ENCODE results near the gene GALNT18. TPM values are rescaled to one million over a fixed set of nuclear protein-coding genes. Genes with fewer than 3 reads are reported as not detected.

The GALNT18 gene
- total RNA-seq, 2 donors from 2014 or later = 2.4 to 2.5 TPM

DNA sequence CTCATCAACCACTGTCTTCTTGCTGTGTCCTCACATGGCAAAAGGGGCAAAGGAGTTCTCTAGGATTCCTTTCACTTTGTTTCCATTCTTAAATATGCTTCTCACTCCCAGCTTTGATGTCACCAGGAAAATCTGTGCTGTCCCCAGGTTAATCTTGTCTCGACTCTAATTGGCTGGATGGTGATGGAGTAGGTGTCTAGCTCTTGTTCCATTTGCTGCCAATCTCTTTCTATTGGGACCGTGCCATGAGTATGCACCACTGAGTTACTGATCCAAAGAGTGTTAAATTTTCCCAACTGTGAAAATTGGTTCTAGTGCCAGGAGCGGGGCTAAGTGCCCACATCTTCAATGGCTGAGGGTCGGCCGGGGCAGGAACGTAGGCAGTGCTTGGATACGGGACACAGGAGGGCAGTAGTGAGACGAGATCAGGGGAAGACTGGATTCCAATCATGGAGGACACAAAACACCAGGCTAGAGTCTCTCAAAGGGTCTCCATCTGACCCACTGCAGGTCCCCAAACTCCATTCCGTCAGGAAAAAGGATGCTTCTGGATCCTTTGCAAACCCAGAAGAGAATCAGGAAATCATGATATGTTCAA lies 221.1 kb downstream of the GALNT18 start:
- no peak for ATAC-seq (replicated peaks in 1 of 2)
- DNase-seq = peak in 1 of 2 donors; percentile 3
- H3K4me1 Mint-ChIP-seq (ENCODE audit: low read depth) = no peaks in the 10 kb centered on the region
- H3K36me3 Mint-ChIP-seq (ENCODE audit: insufficient read depth in 2 of 2) = no peaks in the 10 kb centered on the region
- no peak overlapping the region for H3K27ac Mint-ChIP-seq
- H3K9me3 Mint-ChIP-seq = no peaks in the 10 kb centered on the region
- peaks cover 12% of the 10 kb centered on the region for H3K27me3 Mint-ChIP-seq (ENCODE audit: low read depth)
- H3K4me3 Mint-ChIP-seq = no peak overlapping the region

DNA sequence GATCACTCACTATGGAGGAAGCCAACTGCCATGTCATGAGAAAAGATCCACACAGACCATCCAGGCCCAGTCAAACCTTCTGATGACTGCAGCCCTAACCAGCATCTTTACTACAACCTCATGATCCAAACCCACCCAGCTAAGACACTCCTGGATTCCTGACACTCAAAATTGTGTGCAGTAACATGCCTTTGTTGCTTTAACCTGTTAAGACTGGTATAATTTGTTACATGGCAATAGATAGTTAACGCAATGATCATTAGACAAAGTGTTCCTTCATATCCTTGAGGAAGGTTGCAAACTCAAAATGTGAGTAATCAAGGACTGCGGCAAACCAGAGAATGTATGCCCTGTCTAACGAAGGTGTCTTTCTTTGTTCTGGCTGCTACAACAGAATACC lies 221.7 kb downstream of the GALNT18 start:
- Mint-ChIP-seq H3K4me1 (ENCODE audit: low read depth) (no peaks in the 10 kb centered on the region), H3K9me3 (no peaks in the 10 kb centered on the region), H3K36me3 (ENCODE audit: insufficient read depth in 2 of 2) (no peaks in the 10 kb centered on the region), H3K27ac (no peak overlapping the region), H3K27me3 (ENCODE audit: low read depth) (peaks cover 9% of the 10 kb centered on the region), H3K4me3 (no peak overlapping the region)
- DNase-seq (no peak), ATAC-seq (replicated peaks in 1 of 2) (no peak)

DNA sequence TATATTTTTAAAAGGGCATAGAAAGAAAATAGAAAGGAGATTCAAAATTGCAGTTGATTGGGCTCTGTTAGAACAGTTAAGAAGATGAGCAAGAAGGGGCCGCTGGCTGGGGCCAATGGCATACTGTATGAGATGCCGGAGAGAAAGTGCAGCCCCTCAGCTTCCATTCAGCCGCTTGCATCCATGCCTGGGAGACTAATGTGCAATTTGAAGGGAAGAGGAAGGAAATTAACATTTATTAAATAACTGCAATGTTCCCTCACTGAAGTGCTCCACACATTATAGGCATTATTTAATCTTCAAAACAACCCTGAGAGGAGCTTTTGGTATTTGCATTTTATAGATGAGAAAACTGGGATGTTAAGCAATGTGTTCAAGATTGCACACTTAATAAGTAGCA lies 224.0 kb downstream of the GALNT18 start:
- DNase-seq = no peak

DNA sequence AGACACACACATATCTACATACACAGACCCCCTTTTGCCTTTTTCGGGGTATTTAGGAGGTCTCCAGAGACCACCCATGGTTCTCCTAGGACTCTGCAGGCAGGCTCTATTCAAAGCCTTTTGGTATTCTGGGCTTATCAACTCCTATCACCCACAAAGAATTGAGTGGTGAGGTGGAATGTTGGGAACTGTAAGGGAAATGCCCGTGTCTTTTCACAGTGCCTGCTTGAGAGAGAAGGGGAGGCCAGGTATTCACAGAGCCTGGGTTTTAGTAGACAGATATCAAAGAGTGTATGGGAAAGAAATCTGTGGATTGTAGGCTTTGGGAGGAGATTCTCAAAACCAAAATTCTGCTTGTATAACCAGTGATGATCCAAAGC lies 224.8 kb downstream of the GALNT18 start:
- Mint-ChIP-seq H3K36me3 (ENCODE audit: insufficient read depth in 2 of 2) (no peaks in the 10 kb centered on the region), H3K9me3 (no peaks in the 10 kb centered on the region), H3K4me3 (no peak overlapping the region), H3K27ac (no peak overlapping the region), H3K4me1 (ENCODE audit: low read depth) (no peaks in the 10 kb centered on the region), H3K27me3 (ENCODE audit: low read depth) (no peaks in the 10 kb centered on the region)
- ATAC-seq (replicated peaks in 1 of 2) (no peak), DNase-seq (no peak)

More for the DNA sequence above, 224.0 kb downstream of the GALNT18 start:
- Mint-ChIP-seq H3K4me1 (ENCODE audit: low read depth) (no peaks in the 10 kb centered on the region), H3K27me3 (ENCODE audit: low read depth) (no peaks in the 10 kb centered on the region), H3K9me3 (no peaks in the 10 kb centered on the region), H3K4me3 (no peak overlapping the region), H3K36me3 (ENCODE audit: insufficient read depth in 2 of 2) (no peaks in the 10 kb centered on the region), H3K27ac (no peak overlapping the region)
- ATAC-seq (replicated peaks in 1 of 2) = no peak

DNA sequence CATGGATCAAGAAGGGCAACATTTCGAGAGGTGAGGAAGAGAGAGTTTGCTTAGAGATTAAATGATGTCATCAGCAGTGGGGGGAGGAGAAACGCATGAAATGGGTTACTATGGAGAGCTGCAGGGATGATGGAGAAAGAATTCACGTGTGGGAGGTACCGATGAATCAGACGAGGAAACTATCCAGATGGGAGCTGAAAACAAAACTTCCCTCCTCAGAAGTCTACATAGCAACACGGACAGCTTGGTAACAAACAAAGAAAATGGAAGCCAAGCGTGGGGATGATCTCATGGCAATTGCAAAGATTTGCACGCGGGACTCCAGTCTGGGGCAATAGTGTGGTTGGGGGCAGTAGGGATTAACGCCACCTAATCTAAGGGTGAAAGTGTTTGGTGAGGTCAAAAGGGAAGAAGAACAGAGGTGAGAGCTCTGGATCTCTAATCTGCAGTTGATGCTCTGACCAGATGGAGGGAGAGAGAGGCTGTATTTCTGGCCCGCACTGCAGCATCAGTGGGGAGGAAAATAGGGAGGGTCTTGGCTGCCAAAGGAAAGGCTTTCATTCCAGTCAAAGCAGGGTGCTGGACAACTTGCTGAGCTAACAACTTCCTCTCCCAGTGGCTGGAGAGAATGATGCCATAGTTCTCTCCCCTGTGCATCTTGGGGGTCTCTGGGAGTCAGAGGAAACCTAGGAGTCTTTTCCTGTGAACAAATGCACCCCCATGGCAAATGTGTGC lies 225.3 kb downstream of the GALNT18 start:
- DNase-seq = no peak
- Mint-ChIP-seq H3K36me3 (ENCODE audit: insufficient read depth in 2 of 2) (no peaks in the 10 kb centered on the region), H3K27ac (no peak overlapping the region), H3K9me3 (no peaks in the 10 kb centered on the region), H3K27me3 (ENCODE audit: low read depth) (no peaks in the 10 kb centered on the region), H3K4me1 (ENCODE audit: low read depth) (no peaks in the 10 kb centered on the region), H3K4me3 (no peak overlapping the region)
- no peak for ATAC-seq (replicated peaks in 1 of 2)

DNA sequence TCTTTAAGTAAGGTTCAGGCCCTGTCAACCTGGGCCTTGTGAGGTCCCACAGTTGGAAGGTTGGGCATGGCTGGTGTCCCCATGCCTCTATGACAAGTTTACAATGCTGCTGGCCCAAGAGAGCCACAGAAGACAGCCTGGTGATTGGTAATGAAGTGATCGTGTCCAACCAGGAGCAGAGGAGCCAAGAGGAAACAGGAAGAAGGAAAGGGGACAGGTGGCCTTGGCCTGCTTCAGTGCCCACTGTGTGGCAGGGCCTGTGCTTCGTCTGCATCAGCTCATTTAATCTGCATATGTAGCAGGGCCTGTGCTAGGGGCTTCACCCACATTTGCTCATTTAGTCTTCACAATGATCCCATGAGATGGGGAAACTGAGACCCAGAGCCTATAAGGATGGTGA lies 226.7 kb downstream of the GALNT18 start:
- no peak for ATAC-seq (replicated peaks in 1 of 2)
- no peaks in the 10 kb centered on the region for H3K4me1 Mint-ChIP-seq (ENCODE audit: low read depth)
- H3K27me3 Mint-ChIP-seq (ENCODE audit: low read depth) = no peaks in the 10 kb centered on the region

DNA sequence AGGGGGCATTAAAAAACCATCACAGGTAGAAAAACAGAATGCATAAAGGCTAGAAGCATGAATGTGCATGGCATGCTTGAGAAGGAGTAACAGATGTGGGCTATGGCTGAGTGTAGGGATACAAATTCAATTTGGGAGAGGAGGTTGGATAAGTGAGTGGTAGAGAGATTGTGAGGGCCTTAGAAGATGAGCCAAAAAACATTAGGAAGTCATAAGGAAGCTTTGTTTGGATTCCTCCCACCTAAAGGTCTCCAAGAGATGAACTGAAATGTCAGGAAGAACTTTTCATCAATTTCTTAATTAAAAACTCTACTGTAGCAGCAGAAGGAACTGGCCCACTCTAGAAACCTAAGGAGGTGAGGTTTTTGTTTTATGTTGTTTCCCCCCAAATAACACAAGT lies 227.6 kb downstream of the GALNT18 start:
- Mint-ChIP-seq H3K27me3 (ENCODE audit: low read depth) (no peaks in the 10 kb centered on the region), H3K36me3 (ENCODE audit: insufficient read depth in 2 of 2) (no peaks in the 10 kb centered on the region), H3K9me3 (no peaks in the 10 kb centered on the region), H3K4me3 (no peak overlapping the region), H3K27ac (no peak overlapping the region), H3K4me1 (ENCODE audit: low read depth) (no peaks in the 10 kb centered on the region)
- ATAC-seq (replicated peaks in 1 of 2) (no peak), DNase-seq (no peak)

More for the DNA sequence above, 226.7 kb downstream of the GALNT18 start:
- Mint-ChIP-seq H3K36me3 (ENCODE audit: insufficient read depth in 2 of 2) (no peaks in the 10 kb centered on the region), H3K4me3 (no peak overlapping the region), H3K27ac (no peak overlapping the region), H3K9me3 (no peaks in the 10 kb centered on the region)
- DNase-seq = no peak

DNA sequence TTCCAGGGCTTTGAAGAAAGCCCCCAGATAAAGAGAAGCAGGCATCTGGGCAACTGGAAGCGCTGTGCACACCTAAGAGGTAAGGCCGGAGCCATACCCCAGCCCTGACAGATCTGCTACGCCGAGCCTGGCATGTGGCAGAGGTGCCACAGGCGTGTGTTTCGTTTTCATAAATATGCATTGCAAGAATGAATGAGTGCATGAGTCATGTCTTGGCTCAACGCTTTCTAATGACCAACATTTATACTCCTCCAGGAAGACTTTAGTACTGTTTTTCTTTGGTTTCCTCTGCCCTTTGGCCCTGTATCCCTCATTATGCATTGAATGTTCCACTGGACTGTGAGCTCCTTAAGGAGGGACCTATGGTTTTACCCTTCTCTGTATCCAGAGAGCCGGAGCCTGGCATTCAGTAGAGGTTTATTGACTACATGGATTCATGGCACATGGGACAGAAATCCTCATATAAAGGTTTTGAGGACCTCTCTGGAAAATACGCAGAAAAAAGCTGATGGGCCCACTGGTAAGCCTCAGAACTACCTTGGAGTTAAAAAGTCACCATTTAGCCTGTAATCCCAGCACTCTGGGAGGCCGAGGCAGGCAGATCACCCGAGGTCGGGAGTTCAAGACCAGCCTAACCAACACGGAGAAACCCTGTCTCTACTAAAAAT lies 229.9 kb downstream of the GALNT18 start:
- Mint-ChIP-seq H3K4me1 (ENCODE audit: low read depth) (no peaks in the 10 kb centered on the region), H3K27me3 (ENCODE audit: low read depth) (no peaks in the 10 kb centered on the region), H3K9me3 (no peaks in the 10 kb centered on the region), H3K36me3 (ENCODE audit: insufficient read depth in 2 of 2) (no peaks in the 10 kb centered on the region), H3K4me3 (no peak overlapping the region), H3K27ac (no peak overlapping the region)
- ATAC-seq (replicated peaks in 1 of 2) = no peak
- no peak for DNase-seq

DNA sequence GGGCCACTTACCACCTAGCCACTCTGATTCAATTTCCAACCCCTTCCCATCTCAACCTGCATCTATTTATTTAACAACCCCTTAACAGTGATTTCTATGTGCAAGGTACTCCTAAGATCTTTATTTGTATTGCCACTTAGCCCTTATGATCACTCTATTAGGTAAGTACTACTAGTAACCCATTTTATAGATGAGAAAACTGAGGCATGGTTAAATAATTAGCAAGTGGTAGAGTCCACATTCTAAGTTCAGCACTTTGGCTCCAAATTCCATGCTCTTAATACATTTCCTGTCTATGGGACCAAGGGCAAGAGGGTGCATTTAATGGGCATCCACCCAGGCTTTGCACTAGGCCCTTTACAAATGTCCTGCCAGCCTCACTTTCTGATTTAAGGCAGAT lies 230.6 kb downstream of the GALNT18 start:
- Mint-ChIP-seq H3K4me1 (ENCODE audit: low read depth) (no peaks in the 10 kb centered on the region), H3K9me3 (no peaks in the 10 kb centered on the region), H3K27ac (no peak overlapping the region), H3K4me3 (no peak overlapping the region), H3K36me3 (ENCODE audit: insufficient read depth in 2 of 2) (no peaks in the 10 kb centered on the region), H3K27me3 (ENCODE audit: low read depth) (no peaks in the 10 kb centered on the region)
- ATAC-seq (replicated peaks in 1 of 2) = no peak
- no peak for DNase-seq

DNA sequence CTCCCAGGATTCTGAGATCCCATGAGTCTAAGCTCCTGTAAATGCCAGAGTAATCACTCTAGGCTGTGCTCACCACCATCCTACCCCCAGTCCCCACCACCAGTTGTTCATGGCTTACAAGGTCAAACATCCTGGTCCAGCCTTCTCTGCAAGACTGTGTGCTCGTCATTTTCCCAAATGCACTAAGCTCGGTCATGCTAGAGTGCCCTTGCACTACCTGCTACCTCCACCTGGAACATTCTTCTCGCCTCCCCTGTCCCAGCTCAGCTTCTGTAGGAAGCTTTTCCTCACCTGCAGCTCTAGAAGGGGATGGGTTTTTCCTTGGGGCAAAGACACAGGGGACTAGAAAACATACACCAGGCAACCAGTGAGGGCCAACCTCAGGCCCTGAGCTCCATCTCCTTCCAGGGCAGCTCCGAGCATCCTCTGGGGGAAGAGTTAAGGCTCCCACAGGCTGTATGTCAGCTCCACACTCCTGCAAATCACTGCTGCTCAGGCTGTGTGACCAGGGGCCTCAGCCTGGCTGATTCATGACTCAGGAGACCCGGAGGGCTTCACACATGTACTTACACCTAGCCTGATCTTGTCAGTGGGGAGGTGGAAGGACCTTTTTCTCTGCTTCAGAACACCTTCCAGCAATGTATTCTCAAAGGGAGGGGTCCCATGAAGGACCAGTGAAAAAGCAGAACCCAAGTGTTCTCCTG lies 231.6 kb downstream of the GALNT18 start:
- ATAC-seq (replicated peaks in 1 of 2) (no peak), DNase-seq (no peak)
- Mint-ChIP-seq H3K4me3 (no peak overlapping the region), H3K4me1 (ENCODE audit: low read depth) (no peaks in the 10 kb centered on the region), H3K9me3 (no peaks in the 10 kb centered on the region), H3K27ac (no peak overlapping the region), H3K36me3 (ENCODE audit: insufficient read depth in 2 of 2) (no peaks in the 10 kb centered on the region), H3K27me3 (ENCODE audit: low read depth) (no peaks in the 10 kb centered on the region)

DNA sequence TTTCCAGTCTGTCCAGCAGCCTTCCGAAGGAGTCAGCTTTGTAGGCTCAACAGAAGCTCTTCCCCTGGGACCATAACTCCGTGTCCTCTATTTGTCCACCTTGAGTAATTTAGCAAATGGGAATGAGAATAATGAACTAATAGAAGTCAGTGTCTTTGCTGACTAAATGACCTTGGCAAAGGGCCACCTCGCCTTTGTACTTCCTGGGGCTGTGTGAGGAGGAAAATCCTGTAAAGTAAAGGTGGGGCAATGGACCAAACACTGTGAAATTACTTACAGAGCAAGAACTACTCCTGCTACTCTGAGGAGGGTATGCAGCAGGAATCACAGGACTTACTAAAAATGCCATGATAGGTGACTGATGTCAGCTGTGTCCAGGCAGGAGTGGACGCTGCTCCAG lies 232.6 kb downstream of the GALNT18 start:
- no peaks in the 10 kb centered on the region for H3K27me3 Mint-ChIP-seq (ENCODE audit: low read depth)
- no peaks in the 10 kb centered on the region for H3K36me3 Mint-ChIP-seq (ENCODE audit: insufficient read depth in 2 of 2)
- no peak overlapping the region for H3K4me3 Mint-ChIP-seq
- H3K9me3 Mint-ChIP-seq = no peaks in the 10 kb centered on the region
- H3K27ac Mint-ChIP-seq = no peak overlapping the region
- no peak for ATAC-seq (replicated peaks in 1 of 2)
- no peaks in the 10 kb centered on the region for H3K4me1 Mint-ChIP-seq (ENCODE audit: low read depth)
- DNase-seq = no peak

DNA sequence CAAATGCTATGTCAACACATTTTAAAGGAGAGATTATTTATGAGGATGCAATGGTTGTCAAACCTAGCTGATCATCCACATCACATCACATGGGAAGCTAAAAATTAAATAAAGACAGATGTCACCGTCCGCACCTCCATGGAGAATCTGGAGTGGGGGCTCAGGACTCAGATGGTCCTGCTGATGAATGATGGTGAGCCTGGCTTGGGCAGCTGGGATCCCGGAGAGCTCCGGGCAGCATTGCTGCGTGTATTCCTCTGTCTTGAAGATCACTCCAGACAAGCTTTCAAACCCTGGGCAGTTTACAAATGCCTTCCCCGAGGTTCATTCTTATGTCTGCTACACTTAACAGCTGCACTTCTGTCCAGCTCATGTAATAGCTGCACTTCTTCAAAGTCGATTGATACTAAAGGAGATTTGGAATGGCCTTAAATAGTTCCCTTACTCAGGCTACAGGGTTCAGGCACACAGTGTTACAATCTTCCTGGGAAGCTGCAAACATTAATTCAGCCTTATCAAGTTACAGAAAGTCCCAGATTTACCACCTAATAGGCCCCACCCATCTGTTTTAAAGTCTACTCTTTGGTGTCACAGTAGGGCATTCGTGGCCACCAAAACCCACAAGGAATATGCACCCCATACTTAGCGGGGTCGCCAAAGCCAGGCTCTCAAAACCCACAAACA lies 234.0 kb downstream of the GALNT18 start:
- H3K36me3 Mint-ChIP-seq (ENCODE audit: insufficient read depth in 2 of 2) = no peaks in the 10 kb centered on the region
- ATAC-seq (replicated peaks in 1 of 2) = no peak

DNA sequence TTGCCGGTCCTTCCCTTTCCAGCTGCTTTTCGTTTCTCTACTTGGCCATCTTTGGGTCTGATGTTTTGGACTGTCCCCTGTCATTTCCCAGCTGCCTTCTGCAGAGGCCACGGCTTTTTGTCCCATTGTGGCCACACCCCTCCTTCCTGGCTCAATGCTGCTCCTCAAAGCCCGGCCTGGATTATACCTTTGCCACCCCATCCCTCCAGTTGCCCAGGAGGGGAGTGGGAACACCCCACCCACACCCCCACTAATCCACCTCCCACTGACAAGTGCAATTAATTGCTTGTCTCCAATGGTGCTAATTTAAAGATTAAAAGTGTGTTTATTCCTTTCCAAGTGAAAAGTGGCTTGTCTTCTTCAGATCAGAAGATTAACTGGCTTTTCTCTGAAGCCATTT lies 234.6 kb downstream of the GALNT18 start:
- Mint-ChIP-seq H3K36me3 (ENCODE audit: insufficient read depth in 2 of 2) (no peaks in the 10 kb centered on the region), H3K4me3 (no peak overlapping the region), H3K4me1 (ENCODE audit: low read depth) (no peaks in the 10 kb centered on the region), H3K9me3 (no peaks in the 10 kb centered on the region), H3K27ac (no peak overlapping the region), H3K27me3 (ENCODE audit: low read depth) (peaks cover 5% of the 10 kb centered on the region)
- no peak for DNase-seq
- no peak for ATAC-seq (replicated peaks in 1 of 2)

More for the DNA sequence above, 234.0 kb downstream of the GALNT18 start:
- Mint-ChIP-seq H3K9me3 (no peaks in the 10 kb centered on the region), H3K27me3 (ENCODE audit: low read depth) (peaks cover 5% of the 10 kb centered on the region), H3K4me1 (ENCODE audit: low read depth) (no peaks in the 10 kb centered on the region), H3K27ac (no peak overlapping the region), H3K4me3 (no peak overlapping the region)
- DNase-seq = no peak

Data from activated T-cell treated with anti-CD3 and anti-CD28 coated beads, Interleukin-2, amount 50 U/mL, for 72 hours (primary cell).